BJ (cell line): Measurements from ENCODE around the gene NPVF. TPM values are rescaled to one million over a fixed set of nuclear protein-coding genes. Genes with fewer than 3 reads are reported as not detected.
A peak's percentile ranks its signal among the peaks of the same experiment; 100 is the strongest.

Source experiments
- CTCF ChIA-PET: fragments of 350-600 bp; formaldehyde crosslinking; extraction: SDS; loops from one replicate; lab custom pipeline; 2021; ENCODE audit warnings: antibody characterized with exemption, inconsistent platforms; lab: Yijun Ruan, JAX
- POLR2A ChIA-PET: fragments of 300-600 bp; sonication (Branson Sonifier 250); formaldehyde crosslinking; extraction: SDS; loops from one replicate; lab custom pipeline; 2021; ENCODE audit warnings: antibody characterized with exemption; lab: Charles Lee
- DNase-seq: peaks from one replicate; pipeline ENCODE4 v3.0.0-alpha.2; 2011; ENCODE audit warnings: low read depth
- H3K27me3 ChIP-seq: 2 replicates; pipeline ENCODE4 v1.6.0; 2011; ENCODE audit warnings: low read length; ENCODE audit not compliant: control insufficient read depth, insufficient read depth
- H3K36me3 ChIP-seq: 2 replicates; pipeline ENCODE4 v1.5.1; 2011; ENCODE audit warnings: low read length; ENCODE audit not compliant: control insufficient read depth, insufficient read depth
- H3K4me3 ChIP-seq: 2 replicates; pipeline ENCODE4 v1.5.1; 2011; ENCODE audit warnings: low read depth, mild to moderate bottlenecking, control low read depth, low read length
- polyA plus RNA-seq: library from polyadenylated mRNA; depleted of rRNA; stranded (reverse); fragments of >200 nt; gene quantifications from 2 replicates; pipeline ENCODE4 v1.2.3, GENCODE V29; 2011
- TF ChIP-seq, protein P1 (sequence below): IDR thresholded peaks from 2 replicates; pipeline ENCODE4 v1.5.1; 2011; ENCODE audit warnings: low read depth, mild to moderate bottlenecking, control low read depth, inconsistent platforms, low read length, moderate library complexity; ENCODE audit not compliant: insufficient read depth

Gene NPVF
- polyA plus RNA-seq, 1 experiment, result not detected

DNA sequence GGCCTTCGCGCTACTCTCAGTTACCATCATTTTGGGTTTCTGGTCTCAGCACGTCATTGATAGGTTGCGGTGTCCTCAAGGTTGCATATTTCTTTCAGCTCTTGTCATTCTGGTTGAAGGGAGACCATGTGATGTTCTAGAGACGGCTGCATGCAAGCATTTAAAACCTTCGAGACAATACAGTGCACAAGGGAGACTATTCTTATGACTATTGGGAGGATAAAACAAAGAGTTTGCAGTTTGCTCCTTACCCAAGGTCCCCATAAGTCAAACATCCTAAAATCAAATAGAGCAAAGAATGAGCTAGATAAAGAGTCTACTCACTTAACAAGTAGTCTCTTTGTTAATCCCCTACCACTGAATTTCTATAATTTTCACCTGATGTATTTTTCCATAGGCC, 39.1 kb downstream of the NPVF start:
- no peak for DNase-seq
- ChIA-PET CTCF (no interaction called here), POLR2A (no interaction called here)
- TF ChIP-seq, protein P1, sequence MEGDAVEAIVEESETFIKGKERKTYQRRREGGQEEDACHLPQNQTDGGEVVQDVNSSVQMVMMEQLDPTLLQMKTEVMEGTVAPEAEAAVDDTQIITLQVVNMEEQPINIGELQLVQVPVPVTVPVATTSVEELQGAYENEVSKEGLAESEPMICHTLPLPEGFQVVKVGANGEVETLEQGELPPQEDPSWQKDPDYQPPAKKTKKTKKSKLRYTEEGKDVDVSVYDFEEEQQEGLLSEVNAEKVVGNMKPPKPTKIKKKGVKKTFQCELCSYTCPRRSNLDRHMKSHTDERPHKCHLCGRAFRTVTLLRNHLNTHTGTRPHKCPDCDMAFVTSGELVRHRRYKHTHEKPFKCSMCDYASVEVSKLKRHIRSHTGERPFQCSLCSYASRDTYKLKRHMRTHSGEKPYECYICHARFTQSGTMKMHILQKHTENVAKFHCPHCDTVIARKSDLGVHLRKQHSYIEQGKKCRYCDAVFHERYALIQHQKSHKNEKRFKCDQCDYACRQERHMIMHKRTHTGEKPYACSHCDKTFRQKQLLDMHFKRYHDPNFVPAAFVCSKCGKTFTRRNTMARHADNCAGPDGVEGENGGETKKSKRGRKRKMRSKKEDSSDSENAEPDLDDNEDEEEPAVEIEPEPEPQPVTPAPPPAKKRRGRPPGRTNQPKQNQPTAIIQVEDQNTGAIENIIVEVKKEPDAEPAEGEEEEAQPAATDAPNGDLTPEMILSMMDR, result no peak
- Histone ChIP-seq H3K27me3 (no peaks in the 10 kb centered on the region), H3K36me3 (no peaks in the 10 kb centered on the region), H3K4me3 (no peak overlapping the region)

- Histone ChIP-seq H3K4me3 (no peak overlapping the region), H3K36me3 (no peaks in the 10 kb centered on the region), H3K27me3 (no peaks in the 10 kb centered on the region)
- DNase-seq, result no peak
- ChIA-PET POLR2A (no interaction called here), CTCF (no interaction called here)
- TF ChIP-seq, protein P1, result no peak
Measured at GRCh38 chr7:25187932-25188331, 40.4 kb downstream of the NPVF start.

- TF ChIP-seq, protein P1, result no peak
- no peak overlapping the region for H3K4me3 ChIP-seq
- H3K27me3 ChIP-seq, result no peaks in the 10 kb centered on the region
- DNase-seq, result no peak
- POLR2A ChIA-PET, result no interaction called here
- CTCF ChIA-PET, result interaction anchor here (0.9 kb wide), 1 partner anchor 19 kb away, joined by 4 read pairs; no protein-coding TSS in a partner anchor
- no peaks in the 10 kb centered on the region for H3K36me3 ChIP-seq
Measured at GRCh38 chr7:25186436-25186835, 41.9 kb downstream of the NPVF start.

DNA sequence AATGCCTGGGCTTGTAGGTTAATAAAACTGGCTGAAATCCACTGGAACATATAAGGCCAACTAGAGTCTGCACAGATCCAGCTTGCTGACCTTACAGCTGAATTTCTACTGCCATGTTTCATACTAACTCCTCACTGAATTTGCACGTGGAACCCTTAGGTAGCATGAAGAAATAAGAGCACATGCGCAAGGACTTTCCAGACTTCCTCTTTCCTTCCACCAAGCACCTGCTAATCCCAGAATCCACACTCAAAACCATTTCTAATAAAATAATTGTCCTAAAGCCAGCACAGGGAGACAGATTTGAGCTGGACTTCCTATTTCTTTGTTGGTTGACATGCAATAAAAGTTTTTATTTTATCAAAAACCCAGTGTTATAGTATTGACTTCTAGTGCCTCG, 46.8 kb downstream of the NPVF start:
- no peaks in the 10 kb centered on the region for H3K36me3 ChIP-seq
- ChIA-PET POLR2A (no interaction called here), CTCF (no interaction called here)
- no peaks in the 10 kb centered on the region for H3K27me3 ChIP-seq
- no peak overlapping the region for H3K4me3 ChIP-seq
- TF ChIP-seq, protein P1, result no peak
- no peak for DNase-seq

DNA sequence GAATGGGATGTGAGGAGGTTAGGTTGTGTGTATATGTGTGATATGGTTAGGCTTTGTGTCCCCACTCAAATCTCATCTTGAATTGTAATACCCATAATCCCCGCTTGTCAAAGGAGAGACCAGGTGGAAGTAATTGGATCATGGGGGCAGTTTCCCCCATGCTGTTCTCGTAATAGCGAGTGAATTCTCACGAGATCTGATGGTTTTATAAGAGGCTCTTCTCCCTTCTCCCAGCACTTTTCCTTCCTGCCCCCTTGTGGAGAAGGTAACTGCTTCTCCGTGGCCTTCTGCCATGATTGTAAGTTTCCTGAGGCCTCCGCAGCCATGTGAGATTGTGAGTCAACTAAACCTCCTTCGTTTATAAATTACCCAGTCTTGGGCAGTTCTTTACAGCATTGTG, 47.3 kb downstream of the NPVF start:
- POLR2A ChIA-PET, result no interaction called here
- no peak overlapping the region for H3K4me3 ChIP-seq
- CTCF ChIA-PET, result interaction anchor here (0.6 to 1.7 kb wide), 9 partner anchors 10 to 739 kb away, joined by 3 to 8 read pairs (median 3); no protein-coding TSS in a partner anchor
- H3K36me3 ChIP-seq, result no peaks in the 10 kb centered on the region
- H3K27me3 ChIP-seq, result no peaks in the 10 kb centered on the region
- TF ChIP-seq, protein P1, result 0 out of 2 replicates have a peak, but pooled peaks have one; percentile 11
- DNase-seq, result no peak
